WERI-Rb-1 (cell line): ENCODE results near the gene SPSB4.

Experiments used
- DNase-seq: peaks from one replicate; pipeline ENCODE4 v3.0.0-alpha.2; 2020
- H3K27ac ChIP-seq: fragments of 250-450 bp; sonication (Bioruptor Pico); 2 replicates; pipeline ENCODE4 v1.5.1; 2020; ENCODE audit warnings: mild to moderate bottlenecking, moderate library complexity
- H3K27me3 ChIP-seq: fragments of 250-450 bp; sonication (Bioruptor Pico); 2 replicates; pipeline ENCODE4 v1.5.1; 2021; ENCODE audit warnings: mild to moderate bottlenecking, low read depth, moderate library complexity; ENCODE audit not compliant: insufficient read depth, severe bottlenecking
- H3K36me3 ChIP-seq: fragments of 250-450 bp; sonication (Bioruptor Pico); 2 replicates; pipeline ENCODE4 v1.5.1; 2020; ENCODE audit warnings: mild to moderate bottlenecking, moderate library complexity
- H3K4me3 ChIP-seq: 2 replicates; pipeline ENCODE4 v1.5.1; 2011; ENCODE audit warnings: low read depth, mild to moderate bottlenecking, control low read depth, low read length
- H3K9me3 ChIP-seq: fragments of 250-450 bp; sonication (Bioruptor Pico); 2 replicates; pipeline ENCODE4 v1.5.1; 2021; ENCODE audit warnings: mild to moderate bottlenecking, moderate library complexity; ENCODE audit not compliant: severe bottlenecking
- TF ChIP-seq, protein P1 (sequence below): IDR thresholded peaks from 2 replicates; pipeline ENCODE4 v1.5.1; 2011; ENCODE audit warnings: low read depth, mild to moderate bottlenecking, control low read depth, inconsistent platforms, low read length

SPSB4 gene

DNA sequence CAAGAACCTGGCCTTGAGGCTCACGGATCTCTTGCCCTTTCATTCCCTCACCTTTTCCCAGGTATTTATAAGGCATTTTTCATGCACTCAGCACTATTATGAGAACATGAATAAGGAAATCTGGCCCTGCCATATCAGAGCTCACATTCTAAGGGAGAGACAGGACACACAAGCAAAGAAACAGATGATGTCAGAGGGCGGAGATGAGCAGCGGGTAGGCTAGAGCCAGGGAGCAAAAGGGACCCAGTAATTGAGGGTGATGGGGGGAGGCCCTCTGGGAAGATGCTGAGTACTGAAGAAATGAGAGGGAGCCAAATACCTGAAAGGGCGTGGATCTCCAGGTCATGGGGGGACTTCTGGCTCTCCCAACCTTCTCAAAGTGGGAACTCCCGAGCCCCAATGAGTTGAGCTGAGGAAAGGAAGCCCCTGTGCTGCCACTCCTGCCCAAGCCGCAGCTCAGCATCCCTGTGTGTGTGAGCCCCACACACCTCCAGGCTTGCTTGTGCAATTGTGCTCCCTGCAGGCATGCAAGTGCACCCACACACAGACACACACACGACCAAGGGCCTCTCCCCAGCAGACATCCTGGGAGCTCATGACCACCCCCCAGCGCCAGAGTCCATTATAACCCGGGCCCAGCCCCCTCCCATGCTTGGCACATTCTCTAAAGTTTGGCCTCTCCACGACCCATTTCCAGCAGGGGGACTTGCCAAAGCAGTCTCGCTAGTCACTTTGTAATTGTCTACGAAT lies 99.1 kb downstream of the SPSB4 start:
- no peak overlapping the region for H3K4me3 ChIP-seq
- no peak overlapping the region for H3K27ac ChIP-seq
- H3K9me3 ChIP-seq = no peaks in the 10 kb centered on the region
- H3K36me3 ChIP-seq = peaks cover 6% of the 10 kb centered on the region
- TF ChIP-seq, protein P1, sequence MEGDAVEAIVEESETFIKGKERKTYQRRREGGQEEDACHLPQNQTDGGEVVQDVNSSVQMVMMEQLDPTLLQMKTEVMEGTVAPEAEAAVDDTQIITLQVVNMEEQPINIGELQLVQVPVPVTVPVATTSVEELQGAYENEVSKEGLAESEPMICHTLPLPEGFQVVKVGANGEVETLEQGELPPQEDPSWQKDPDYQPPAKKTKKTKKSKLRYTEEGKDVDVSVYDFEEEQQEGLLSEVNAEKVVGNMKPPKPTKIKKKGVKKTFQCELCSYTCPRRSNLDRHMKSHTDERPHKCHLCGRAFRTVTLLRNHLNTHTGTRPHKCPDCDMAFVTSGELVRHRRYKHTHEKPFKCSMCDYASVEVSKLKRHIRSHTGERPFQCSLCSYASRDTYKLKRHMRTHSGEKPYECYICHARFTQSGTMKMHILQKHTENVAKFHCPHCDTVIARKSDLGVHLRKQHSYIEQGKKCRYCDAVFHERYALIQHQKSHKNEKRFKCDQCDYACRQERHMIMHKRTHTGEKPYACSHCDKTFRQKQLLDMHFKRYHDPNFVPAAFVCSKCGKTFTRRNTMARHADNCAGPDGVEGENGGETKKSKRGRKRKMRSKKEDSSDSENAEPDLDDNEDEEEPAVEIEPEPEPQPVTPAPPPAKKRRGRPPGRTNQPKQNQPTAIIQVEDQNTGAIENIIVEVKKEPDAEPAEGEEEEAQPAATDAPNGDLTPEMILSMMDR = 0 out of 2 replicates have a peak, but pooled peaks have one; percentile 15
- no peaks in the 10 kb centered on the region for H3K27me3 ChIP-seq
- DNase-seq = no peak

- DNase-seq = no peak
- TF ChIP-seq, protein P1 = no peak
- no peak overlapping the region for H3K27ac ChIP-seq
- H3K27me3 ChIP-seq = no peaks in the 10 kb centered on the region
- H3K36me3 ChIP-seq = peaks cover 6% of the 10 kb centered on the region
- no peaks in the 10 kb centered on the region for H3K9me3 ChIP-seq
- no peak overlapping the region for H3K4me3 ChIP-seq
Measured at GRCh38 chr3:141150931-141151330, 99.8 kb downstream of the SPSB4 start.

- no peaks in the 10 kb centered on the region for H3K27me3 ChIP-seq
- no peak for DNase-seq
- H3K36me3 ChIP-seq = peaks cover 6% of the 10 kb centered on the region
- no peaks in the 10 kb centered on the region for H3K9me3 ChIP-seq
- H3K4me3 ChIP-seq = no peak overlapping the region
- TF ChIP-seq, protein P1 = no peak
- H3K27ac ChIP-seq = no peak overlapping the region
Measured at GRCh38 chr3:141151439-141151838, 100.3 kb downstream of the SPSB4 start.

DNA sequence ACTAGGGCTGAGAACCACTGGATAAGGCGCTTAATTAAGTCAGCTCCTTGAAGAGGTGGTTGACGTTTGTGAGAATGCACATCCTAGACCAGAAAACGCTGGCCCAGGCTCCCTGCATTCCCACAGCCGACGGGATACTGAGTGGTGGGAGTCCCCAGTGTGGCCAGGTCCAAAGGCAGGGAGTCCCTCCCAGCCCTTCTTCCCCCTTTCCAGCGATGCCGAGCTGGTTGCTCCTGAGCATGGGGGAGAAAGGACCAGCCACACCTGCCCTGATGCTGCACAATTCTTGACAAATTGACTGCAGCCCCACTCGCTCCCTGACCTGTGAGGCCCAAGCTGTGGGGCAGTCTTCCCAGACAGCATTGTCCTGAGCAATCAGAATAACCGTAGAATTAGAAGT lies 101.0 kb downstream of the SPSB4 start:
- H3K27me3 ChIP-seq = no peaks in the 10 kb centered on the region
- DNase-seq = no peak
- no peaks in the 10 kb centered on the region for H3K9me3 ChIP-seq
- no peak overlapping the region for H3K4me3 ChIP-seq
- peaks cover 5% of the 10 kb centered on the region for H3K36me3 ChIP-seq
- H3K27ac ChIP-seq = no peak overlapping the region
- TF ChIP-seq, protein P1 = no peak

GRCh38 chr3:141152801-141153678 lies 101.9 kb downstream of the SPSB4 start:
- Histone ChIP-seq H3K36me3 (no peaks in the 10 kb centered on the region; the same call in 1 of the 2 replicates), H3K4me3 (no peak overlapping the region), H3K27me3 (no peaks in the 10 kb centered on the region), H3K9me3 (no peaks in the 10 kb centered on the region), H3K27ac (no peak overlapping the region)
- TF ChIP-seq, protein P1 = no peak
- DNase-seq = no peak
